Uterus (tissue), 2 donors: ENCODE measurements around the gene PDE5A.

Experiments used
- POLR2A ChIP-seq, 2 donors: fragments of 450-650 bp; IDR thresholded peaks; one replicate each; pipeline ENCODE4 v1.6.1; 2016; ENCODE audit warnings: antibody characterized with exemption in 2 of 2, mild to moderate bottlenecking in 1 of 2, moderate library complexity in 1 of 2
- TF ChIP-seq, protein P1 (sequence below), 4 experiments: fragments of 200-600 bp in 2 of 4; fragments of 450-650 bp in 2 of 4; sonication (generic) in 2 of 4; IDR thresholded peaks; one replicate each; pipeline ENCODE4 v1.5.1; 2016 to 2019; ENCODE audit warnings: antibody characterized with exemption in 4 of 4, mild to moderate bottlenecking in 2 of 4, moderate library complexity in 1 of 4

DNA sequence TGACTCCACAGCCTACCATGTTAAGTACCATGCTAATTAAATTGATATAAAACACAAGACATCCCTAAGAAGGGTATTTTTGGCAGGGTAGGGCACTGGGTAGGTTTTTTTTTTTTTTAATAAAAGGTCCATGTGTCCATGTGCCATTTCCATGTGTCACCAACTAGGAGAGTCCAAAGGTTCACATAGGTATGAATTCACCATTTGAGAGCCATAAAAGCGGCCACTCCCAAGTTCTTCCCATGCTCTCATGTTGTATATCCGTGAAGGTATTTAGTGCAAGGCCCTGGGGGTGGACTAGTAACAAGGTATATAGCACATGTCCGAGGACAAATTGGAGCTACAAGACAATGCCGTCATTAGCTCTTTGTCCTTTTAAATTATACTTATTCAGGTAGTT is 107.3 kb downstream of the PDE5A start:
- no peak for TF ChIP-seq POLR2A (IDR thresholded peaks at IDR 0.05)
- TF ChIP-seq, protein P1, sequence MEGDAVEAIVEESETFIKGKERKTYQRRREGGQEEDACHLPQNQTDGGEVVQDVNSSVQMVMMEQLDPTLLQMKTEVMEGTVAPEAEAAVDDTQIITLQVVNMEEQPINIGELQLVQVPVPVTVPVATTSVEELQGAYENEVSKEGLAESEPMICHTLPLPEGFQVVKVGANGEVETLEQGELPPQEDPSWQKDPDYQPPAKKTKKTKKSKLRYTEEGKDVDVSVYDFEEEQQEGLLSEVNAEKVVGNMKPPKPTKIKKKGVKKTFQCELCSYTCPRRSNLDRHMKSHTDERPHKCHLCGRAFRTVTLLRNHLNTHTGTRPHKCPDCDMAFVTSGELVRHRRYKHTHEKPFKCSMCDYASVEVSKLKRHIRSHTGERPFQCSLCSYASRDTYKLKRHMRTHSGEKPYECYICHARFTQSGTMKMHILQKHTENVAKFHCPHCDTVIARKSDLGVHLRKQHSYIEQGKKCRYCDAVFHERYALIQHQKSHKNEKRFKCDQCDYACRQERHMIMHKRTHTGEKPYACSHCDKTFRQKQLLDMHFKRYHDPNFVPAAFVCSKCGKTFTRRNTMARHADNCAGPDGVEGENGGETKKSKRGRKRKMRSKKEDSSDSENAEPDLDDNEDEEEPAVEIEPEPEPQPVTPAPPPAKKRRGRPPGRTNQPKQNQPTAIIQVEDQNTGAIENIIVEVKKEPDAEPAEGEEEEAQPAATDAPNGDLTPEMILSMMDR (IDR thresholded peaks at IDR 0.05): no peak
